PC-3 (cell line): ENCODE results near the gene NPSR1.
"Not testable (repeated sequence)": the region's sequence is repeated elsewhere in the genome, so short reads cannot be mapped to it uniquely, and the experiment has no call there.

ENCODE experiments used
- CTCF ChIP-seq: fragments of 300-600 bp; sonication (generic); conservative IDR thresholded peaks from 2 replicates; pipeline ENCODE4 v1.5.1; 2017; ENCODE audit warnings: antibody characterized with exemption, low read depth, mild to moderate bottlenecking, low read length
- EZH2 ChIP-seq: fragments of 300-600 bp; sonication (generic); IDR thresholded peaks from one replicate; pipeline ENCODE4 v1.6.1; 2017; ENCODE audit warnings: antibody characterized with exemption, mild to moderate bottlenecking, low read length; ENCODE audit not compliant: unreplicated experiment
- EZH2phosphoT487 ChIP-seq: fragments of 300-600 bp; sonication (generic); IDR thresholded peaks from 2 replicates; pipeline ENCODE4 v1.6.1; 2018; ENCODE audit warnings: mild to moderate bottlenecking, antibody characterized with exemption, low read length, borderline replicate concordance

GRCh38 chr7:34858444-34858843 lies 200.4 kb downstream of the NPSR1 start:
- not testable (repeated sequence) for TF ChIP-seq CTCF, EZH2phosphoT487, EZH2
